Lower leg skin (tissue), 3 donors: ENCODE results near the gene MACF1.

Experiments used
- CTCF ChIP-seq, 3 donors: fragments of 450-650 bp; IDR thresholded peaks; one replicate each; pipeline ENCODE4 v1.5.1; 2016; ENCODE audit warnings: antibody characterized with exemption in 3 of 3, mild to moderate bottlenecking in 3 of 3, moderate library complexity in 2 of 3
- POLR2A ChIP-seq, 2 donors: fragments of 450-650 bp; IDR thresholded peaks; one replicate each; pipeline ENCODE4 v1.6.1; 2016 to 2017; ENCODE audit warnings: antibody characterized with exemption in 2 of 2, mild to moderate bottlenecking in 1 of 2, moderate library complexity in 1 of 2

GRCh38 chr1:39488012-39488545 is 283.6 kb downstream of the MACF1 start:
- TF ChIP-seq POLR2A (IDR thresholded peaks at IDR 0.05) (no peak), CTCF (IDR thresholded peaks at IDR 0.05) (no peak)
